Measurements from ENCODE around the gene MKS1.

GRCh38 chr17:58202859-58203258 lies 16.2 kb downstream of the MKS1 start:
- no peak for TF ChIP-seq TCF7L2 (IDR thresholded peaks at IDR 0.05; ENCODE audit: low read depth, low read length)
- TF ChIP-seq SIN3A (IDR thresholded peaks at IDR 0.05; ENCODE audit: borderline replicate concordance, insufficient read depth, low read depth, low read length): no peak
- no peak for TF ChIP-seq POLR2AphosphoS5 (IDR thresholded peaks at IDR 0.05; ENCODE audit: low read depth, low read length)
- TF ChIP-seq, protein P1, sequence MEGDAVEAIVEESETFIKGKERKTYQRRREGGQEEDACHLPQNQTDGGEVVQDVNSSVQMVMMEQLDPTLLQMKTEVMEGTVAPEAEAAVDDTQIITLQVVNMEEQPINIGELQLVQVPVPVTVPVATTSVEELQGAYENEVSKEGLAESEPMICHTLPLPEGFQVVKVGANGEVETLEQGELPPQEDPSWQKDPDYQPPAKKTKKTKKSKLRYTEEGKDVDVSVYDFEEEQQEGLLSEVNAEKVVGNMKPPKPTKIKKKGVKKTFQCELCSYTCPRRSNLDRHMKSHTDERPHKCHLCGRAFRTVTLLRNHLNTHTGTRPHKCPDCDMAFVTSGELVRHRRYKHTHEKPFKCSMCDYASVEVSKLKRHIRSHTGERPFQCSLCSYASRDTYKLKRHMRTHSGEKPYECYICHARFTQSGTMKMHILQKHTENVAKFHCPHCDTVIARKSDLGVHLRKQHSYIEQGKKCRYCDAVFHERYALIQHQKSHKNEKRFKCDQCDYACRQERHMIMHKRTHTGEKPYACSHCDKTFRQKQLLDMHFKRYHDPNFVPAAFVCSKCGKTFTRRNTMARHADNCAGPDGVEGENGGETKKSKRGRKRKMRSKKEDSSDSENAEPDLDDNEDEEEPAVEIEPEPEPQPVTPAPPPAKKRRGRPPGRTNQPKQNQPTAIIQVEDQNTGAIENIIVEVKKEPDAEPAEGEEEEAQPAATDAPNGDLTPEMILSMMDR (IDR thresholded peaks at IDR 0.05): no peak
- TF ChIP-seq, protein P2, sequence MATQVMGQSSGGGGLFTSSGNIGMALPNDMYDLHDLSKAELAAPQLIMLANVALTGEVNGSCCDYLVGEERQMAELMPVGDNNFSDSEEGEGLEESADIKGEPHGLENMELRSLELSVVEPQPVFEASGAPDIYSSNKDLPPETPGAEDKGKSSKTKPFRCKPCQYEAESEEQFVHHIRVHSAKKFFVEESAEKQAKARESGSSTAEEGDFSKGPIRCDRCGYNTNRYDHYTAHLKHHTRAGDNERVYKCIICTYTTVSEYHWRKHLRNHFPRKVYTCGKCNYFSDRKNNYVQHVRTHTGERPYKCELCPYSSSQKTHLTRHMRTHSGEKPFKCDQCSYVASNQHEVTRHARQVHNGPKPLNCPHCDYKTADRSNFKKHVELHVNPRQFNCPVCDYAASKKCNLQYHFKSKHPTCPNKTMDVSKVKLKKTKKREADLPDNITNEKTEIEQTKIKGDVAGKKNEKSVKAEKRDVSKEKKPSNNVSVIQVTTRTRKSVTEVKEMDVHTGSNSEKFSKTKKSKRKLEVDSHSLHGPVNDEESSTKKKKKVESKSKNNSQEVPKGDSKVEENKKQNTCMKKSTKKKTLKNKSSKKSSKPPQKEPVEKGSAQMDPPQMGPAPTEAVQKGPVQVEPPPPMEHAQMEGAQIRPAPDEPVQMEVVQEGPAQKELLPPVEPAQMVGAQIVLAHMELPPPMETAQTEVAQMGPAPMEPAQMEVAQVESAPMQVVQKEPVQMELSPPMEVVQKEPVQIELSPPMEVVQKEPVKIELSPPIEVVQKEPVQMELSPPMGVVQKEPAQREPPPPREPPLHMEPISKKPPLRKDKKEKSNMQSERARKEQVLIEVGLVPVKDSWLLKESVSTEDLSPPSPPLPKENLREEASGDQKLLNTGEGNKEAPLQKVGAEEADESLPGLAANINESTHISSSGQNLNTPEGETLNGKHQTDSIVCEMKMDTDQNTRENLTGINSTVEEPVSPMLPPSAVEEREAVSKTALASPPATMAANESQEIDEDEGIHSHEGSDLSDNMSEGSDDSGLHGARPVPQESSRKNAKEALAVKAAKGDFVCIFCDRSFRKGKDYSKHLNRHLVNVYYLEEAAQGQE (IDR thresholded peaks at IDR 0.05; ENCODE audit: insufficient read depth in 1 of 2, low read depth in 2 of 2, low read length in 1 of 2): no peak
